Mesenteric fat pad (tissue), 1 donor: ENCODE data around the gene PHF8. TPM values are rescaled to one million over a fixed set of nuclear protein-coding genes. Genes with fewer than 3 reads are reported as not detected.

Source experiments
- DNase-seq: peaks from one replicate; pipeline ENCODE4 v3.0.0-alpha.2; 2020; ENCODE audit warnings: low spot score
- long read RNA-seq: library from polyadenylated mRNA; unstranded; transcript quantifications from one replicate; pipeline ENCODE4 v2.0.0, GENCODE V29; 2020
- total RNA-seq: library from RNA; stranded (reverse); fragmentation: NEBNext Ultra II Directional; extraction: Animal tissue kit (Norgen Biotek cat#: 25700); gene quantifications from one replicate; pipeline ENCODE4 v1.2.1, GENCODE V29; 2021
- donor health status: DM: yes; HTN: yes; CAD: no.

Gene PHF8
- total RNA-seq: 30.1 TPM
- long read RNA-seq, partial matches to known transcripts: 3 of 9 reads
- long read RNA-seq, other reads (novel, unspliced or antisense): 6 of 9 reads

DNA sequence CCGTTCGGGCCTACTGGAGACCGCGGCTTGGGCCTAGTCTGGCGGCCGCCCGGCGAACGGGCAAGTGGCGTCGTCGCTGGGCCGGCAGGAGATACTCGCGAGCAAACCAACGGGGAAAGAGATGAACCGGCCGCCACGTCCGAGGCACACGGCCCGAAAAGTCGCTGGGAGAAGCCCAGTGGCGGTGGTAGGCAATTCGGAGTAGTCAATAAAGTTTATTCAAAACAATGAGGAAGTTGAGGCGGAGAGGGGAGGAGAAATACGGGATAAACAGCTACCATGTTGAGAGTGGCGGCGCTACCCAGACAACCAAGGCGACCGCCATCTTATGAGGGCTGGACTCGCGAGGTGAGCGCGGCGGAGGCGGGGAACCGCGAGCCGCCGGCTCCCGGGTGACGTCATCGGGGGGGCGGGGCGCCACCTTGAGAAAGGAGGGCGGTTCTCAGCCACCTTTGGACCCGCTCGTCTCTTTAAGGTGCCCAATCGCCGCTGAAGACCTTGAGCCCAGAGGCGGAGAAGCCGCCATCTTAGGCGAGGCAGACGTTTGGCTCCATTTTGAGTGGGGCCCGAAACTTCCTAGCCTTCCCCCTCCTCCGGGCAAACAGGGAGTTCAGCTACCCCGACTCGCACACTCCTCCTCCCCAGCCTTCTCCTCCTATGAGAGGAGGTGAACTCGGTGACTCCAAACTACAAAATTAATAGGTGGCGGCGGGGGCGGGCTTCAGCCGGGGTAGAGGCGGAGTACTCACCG, at the start of gene PHF8:
Gene PHF8 (minus strand): TSS at position 348 of the 751 bp plus-strand sequence. CDS start 1,745 bp downstream, outside the sequence.
- peak; percentile 97 for DNase-seq

DNA sequence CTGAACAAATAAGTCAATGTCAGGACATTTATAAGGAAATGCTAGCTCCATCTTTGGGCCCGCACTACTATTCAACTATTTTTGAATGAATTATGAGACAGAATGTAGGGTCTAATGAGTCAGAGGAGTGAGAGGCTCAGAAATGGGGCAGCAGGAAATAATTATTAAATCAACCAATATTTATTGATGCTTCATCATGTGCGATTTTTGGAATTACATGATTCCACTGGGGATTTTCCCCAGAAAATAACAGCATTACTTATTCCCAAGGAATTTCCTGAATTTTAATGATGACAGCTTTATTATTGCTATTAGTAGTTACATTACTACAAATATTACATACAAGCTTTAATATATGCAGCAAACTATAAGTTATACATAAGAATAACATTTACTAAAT, 49.3 kb upstream of the PHF8 start:
- DNase-seq: no peak

DNA sequence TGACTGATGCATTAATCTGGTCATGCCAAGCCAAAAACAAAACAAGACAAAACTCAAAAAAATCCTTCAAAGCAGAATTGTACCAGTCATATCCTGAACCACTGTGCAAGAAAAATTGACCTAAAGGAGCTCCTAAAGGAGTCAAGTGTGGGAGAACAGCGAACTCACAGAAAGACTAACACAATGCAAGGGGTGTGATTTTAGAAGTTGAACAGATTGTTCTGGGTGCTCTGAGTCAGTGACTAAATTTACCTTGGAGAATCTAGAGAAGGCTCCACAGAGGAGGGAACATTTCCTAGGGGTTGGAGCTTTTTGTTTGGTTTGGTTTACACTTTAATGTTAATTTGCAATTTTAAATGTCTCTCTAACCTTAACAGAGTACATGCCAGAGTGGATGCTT, 48.9 kb upstream of the PHF8 start:
- DNase-seq: no peak

DNA sequence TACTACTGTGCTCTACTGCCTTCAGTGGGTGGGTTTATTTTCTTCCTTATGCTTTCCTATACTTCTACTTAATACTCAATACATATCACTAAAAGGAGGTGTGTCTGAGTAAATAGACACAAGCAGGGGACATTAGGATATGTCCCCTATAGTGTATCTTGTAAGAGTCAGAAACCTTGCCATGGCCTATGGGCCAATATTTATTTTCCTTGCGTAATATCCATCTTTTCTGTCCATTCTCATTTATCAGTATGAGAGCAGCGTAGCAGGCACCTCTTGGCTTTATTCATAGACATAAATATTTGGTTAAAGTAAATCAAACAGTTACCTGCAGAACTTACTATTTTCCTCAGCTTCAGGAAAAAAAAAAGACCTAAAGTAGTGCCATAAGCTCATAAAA, 46.6 kb upstream of the PHF8 start:
- no peak for DNase-seq

DNA sequence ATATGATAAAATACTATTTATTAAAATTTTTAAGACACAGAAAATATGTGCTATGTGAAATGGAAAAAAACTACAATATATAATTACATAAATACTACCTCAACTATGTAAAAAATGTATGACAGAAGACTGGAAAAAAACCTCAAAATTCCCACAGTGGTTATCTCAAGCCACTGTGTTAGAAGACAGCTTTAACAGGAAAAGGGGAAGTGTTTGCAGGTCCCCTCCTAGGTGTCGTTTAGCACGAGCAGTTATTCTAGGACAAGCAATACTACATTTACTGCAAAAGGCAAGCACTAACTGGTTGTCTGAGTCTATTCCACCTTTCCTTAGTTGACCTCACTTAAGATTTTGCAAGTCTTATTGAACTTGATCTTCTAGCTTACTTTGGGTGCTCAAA, 44.9 kb upstream of the PHF8 start:
- no peak for DNase-seq

DNA sequence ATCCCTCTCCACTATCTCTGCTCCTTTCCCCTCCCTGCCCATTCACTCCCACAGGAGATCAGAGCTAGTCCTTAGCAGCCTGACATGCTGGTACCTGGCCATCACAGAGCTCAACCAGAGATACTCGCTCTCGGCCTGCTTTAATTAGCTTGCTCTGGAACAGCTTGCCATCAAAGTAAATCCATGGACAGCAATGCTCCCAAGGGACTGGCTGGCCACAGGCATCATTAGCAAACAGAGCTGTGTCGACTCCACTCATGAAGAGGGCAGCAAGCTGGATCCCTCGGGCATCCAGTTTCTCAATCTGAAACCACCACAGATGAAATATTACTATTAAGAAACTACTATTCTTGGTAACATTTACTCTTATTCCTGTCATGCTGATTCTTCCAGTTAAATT, 43.4 kb upstream of the PHF8 start:
- no peak for DNase-seq

DNA sequence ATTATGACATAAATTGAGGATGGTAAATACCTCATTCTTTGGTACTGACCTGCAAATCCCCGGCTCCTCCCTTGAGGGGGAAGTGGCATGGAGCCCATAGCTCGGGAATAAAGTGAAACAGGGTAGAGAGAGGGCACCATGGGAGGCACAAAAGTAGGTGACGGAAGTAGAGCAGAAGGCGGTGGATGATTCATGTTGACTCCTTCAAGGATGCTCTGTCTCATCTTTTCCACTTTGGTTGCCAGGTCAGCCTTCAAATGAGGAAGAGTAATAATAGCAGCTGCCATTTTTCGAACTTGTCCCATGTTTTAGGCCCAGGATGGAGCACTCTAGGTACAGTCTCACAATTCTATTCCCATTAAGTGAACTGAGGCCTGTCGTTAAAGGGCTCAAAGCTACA, 41.4 kb upstream of the PHF8 start:
- no peak for DNase-seq

DNA sequence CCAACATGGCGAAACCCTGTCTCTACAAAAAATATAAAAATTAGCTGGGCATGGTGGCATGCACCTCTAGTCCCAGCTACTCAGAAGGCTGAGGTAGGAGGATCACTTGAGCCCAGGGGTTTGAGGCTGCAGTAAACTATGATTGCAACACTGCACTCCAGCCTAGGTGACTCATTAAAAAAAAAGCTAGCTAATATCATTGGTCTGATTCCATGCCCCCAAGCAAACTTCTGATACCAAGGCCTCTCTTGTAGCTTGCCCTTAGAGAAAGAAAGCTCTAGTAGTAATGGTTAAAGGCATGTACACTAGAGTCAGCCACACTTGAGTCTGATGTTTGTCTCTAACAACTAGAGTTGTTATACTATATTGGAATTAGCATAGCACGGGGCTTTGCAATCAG, 32.6 kb upstream of the PHF8 start:
- DNase-seq: no peak

DNA sequence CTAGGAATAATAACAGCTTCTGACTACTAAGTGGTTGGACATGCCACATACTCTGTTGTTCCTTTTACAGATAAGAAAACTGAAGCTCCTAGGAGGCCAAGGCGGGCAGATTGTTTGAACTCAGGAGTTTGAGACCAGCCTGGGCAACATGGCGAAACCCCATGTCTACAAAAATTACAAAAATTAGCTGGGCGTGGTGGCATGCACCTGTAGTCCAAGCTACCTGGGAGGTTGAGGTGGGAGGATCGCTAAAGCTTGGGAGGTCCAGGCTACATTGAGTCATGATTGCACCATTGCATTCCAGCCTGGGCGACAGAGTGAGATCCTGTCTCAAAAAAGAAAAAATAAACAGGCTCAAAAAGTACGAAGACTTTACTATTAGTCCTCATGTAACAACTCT, 30.6 kb upstream of the PHF8 start:
- DNase-seq: no peak

DNA sequence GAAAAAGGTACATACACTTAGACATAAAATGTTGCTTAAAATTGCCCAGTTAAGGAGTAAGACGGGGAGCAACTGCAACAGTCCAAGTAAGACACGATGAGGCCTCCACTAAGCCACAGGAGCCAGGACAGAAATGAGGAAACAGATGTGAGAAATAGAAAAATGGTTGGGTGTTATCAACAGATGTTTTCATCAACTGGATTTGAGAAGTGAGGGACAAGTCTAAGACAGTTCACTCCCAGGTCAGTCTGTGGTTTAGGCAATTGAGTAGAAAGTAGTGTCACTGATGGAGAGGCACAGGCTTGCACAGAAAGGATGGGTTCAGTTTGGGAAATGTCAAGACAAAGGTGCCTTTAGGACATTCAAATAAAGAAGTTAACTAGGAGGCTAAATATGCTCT, 23.5 kb upstream of the PHF8 start:
- no peak for DNase-seq

DNA sequence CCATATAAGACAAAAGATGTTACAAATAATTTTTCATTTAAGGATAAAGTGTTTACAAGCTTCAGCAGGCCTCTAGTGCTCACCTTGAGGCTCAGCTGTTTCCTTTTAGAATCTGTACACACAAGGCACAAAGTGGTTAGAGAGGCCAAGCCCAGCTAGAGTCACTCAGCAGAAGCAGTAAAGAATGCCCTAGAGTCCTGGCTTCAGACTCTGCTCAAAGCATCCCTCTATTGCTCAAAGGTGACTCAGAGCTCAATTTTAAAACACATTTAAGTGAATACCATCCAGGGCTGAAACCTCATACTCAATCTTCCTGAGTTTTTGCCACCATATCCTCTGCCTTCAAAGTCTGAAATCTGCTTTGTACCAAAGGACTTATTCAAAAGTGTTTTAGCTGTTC, 22.6 kb upstream of the PHF8 start:
- no peak for DNase-seq

DNA sequence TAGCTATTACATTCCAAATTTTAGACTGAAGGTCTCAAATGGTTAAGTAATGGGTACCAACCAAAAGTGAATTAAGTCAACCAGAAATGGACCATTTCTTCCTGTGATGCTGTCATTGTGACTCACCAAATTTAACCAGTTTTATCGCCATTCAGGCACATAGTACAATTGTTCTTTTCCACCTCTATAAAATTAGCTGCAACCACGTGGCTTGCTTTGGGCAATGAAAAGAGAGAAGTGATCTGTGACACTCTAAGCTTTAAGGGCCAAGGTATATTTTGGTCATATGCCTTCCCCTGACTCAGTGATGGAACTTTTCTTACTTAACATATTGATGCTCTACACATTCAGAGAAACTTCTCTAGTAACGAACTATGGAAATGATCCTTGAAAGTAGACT, 20.3 kb upstream of the PHF8 start:
- DNase-seq: no peak

DNA sequence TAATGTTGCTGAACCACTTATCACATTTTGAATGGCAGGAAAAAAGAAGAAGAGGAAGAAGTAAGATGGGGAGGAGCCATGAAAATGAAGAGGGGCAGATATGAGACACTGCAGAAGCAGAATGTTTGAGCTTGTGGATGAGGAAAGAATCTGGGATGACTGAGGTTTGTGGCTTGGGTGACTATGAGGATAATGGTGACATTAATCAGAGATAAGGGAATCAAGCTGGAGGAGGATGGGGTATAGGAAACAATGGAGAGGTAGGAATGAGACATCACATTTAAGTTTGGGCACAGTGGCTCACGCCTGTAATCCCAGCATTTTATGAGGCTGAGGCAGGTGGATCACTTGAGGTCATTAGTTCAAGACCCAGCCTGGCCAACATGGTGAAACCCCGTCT, 19.1 kb upstream of the PHF8 start:
- DNase-seq: no peak

DNA sequence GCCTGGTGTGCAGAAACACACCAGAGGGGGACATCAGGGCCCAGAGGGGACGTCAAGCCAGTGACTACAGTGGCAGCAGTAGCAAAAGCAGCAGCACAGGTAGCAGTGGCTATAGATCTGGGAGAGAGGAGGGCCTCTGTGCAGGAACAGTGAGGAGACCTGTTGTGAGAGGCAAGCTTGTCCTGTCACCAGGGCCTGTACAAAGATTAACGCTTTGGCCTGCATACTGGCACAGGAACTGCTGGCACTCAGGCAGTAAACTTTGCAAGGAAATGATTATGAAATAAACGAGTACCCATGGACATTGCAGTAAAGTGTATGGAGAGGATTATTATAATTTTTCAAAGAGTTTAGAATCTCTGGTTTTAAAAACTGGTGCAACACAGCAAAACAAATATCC, 5.5 kb upstream of the PHF8 start:
- DNase-seq: no peak

DNA sequence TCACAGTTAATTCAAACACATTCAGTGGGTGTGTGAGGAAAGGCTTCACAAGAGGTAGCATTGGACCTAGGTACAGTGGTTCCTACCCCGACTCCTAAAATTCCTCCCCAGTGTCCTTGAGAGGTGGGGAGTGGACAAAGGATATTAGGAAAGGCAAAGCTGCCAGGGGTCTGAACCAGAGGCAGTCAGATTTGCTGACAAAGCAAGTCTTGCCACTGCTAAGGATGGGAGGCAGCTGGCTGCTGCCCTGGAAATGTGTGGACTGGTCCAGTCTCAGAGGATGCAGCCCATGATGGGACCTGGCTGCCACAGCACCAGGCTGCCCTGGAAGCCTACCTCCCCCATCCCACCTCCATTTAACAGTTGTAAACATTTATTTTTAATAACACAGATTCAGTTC, 4.1 kb upstream of the PHF8 start:
- DNase-seq: no peak

DNA sequence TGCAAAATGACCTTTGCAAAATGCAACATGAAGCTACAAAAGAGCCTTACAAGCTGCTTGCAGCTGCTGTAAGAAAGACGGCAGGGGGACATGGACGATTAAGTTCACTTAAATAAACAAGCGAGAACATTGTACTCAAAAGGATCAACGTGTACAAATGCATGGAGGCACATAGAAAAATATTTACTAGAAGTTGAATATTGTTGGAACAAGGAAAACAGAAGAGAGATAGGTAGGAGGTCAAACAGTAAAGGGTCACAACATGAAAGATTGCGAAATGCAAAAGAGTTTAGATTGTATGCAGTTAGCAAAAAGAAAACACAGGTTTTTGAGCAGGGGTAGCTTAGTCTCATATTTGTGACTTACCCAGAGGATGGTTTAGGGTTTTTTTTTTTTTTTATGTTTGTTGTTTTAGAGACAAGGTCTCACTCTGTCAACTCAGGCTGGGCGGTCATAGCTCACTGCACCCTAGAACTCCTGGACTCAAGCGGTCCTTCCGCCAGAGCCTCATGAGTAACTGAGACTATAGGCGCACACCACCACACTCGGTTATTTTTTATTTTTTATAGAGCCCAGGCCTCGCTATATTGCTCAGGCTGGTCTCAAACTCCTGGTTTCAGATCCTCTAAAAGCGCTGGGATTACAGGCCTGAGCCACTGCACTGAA, 1.4 kb upstream of the PHF8 start:
- DNase-seq: no peak

DNA sequence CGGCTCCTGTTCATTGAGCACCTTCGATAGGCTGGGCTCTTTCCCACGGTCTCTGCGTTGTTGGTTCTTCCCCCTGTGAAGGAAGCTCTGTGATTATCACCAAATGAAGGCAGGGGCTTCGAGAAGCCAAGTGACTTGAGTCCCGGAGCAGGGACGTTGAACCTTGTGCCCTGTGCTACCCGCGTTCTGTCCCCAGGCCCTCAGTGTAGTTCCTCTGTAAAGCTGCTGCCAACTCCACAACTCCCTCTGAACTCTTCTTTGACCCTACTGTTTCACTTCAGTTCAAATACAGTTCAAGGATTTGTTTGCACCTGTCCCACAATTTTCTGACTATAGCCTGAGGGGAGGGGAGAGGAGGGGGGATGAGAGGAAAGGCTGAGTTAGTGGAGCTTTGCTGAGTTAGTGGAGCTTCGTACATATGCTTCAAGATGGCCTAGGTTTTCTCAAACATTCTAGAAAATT, 635 bp upstream of the PHF8 start:
- DNase-seq: no peak

DNA sequence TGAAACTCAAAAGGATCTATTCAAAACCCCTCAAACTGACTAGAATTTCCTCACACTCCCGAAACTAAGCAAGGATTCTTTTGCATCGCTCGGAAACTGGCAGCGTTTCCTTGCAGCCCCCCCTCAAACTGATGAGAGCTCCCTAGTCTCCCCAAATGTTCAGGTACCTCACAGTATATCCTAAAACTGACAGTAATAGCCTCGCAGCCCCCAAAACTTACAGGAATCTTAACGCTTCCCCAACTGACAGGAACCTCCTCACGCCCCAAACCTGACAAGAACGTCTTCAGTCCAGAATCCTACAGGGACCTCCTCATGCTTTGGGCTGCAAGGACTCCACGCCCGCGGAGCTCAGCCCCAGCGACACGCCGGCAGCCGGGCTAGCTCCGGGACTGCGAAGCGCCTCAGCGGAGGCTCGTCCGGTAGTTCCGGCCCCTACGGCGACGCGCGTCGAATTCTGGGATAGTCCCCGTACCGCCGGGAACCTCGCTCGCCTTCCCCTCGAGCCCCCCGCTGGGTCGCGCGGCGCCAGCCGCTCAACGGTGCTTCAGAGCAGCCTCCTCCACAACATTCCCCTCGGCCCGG, 640 bp downstream of the PHF8 start:
- no peak for DNase-seq

DNA sequence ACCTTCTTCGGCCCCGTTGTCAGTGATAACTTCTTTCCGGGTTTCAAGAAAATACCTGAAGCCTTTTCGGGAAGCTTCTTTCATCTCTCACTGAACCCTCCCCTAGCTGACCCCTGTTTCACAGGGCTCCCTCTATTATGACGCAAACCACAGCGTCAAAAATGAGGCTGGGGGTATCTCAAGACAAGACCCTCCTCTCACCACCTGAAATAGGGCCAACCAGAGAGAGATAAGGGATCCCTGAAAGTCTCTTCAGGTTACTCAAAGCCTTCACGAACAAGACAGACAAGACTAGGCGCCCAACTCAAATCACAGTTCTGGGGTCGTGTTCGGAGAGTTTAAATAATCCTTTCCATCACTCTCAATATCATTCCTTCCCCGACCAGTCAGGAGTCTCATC, 1.2 kb downstream of the PHF8 start:
- no peak for DNase-seq

DNA sequence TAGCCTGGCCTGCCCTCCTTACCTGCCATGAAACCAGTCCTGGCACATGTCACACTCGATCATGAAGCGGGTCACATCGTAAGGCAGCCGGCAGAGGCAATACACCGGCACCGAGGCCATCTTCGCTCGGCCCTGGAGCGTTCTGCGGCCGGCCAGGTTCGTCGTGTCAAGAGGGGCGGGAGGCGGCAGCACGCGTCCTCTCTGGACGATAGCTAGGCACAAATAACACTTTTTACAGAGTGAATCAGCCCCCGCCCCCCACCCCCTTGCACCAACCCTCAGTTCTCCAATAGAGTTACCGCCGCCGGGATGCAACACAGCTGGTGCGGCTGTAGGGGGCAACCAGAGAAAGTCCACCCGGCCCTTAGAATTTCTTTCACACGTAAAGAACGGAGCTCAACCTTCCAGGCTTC, 1.7 kb downstream of the PHF8 start:
- no peak for DNase-seq

DNA sequence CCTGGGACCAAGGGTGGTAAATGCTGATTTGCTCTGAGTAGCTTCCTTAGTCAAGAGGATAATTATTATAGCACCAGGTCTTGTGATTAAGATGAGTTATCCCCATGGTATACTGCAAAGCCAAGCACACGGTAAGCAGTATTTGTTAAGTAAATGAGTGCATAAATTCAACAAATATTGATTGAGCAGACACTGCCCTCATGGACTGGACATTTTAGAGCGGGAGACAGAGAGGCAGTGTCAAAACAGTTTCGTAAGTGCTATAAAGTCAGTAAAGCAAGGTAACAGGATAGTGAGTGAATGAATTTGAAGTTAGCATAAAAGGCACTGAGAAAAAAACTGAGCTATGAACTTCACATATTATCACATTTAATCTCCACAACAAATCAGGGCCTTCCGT, 13.9 kb downstream of the PHF8 start:
- no peak for DNase-seq

DNA sequence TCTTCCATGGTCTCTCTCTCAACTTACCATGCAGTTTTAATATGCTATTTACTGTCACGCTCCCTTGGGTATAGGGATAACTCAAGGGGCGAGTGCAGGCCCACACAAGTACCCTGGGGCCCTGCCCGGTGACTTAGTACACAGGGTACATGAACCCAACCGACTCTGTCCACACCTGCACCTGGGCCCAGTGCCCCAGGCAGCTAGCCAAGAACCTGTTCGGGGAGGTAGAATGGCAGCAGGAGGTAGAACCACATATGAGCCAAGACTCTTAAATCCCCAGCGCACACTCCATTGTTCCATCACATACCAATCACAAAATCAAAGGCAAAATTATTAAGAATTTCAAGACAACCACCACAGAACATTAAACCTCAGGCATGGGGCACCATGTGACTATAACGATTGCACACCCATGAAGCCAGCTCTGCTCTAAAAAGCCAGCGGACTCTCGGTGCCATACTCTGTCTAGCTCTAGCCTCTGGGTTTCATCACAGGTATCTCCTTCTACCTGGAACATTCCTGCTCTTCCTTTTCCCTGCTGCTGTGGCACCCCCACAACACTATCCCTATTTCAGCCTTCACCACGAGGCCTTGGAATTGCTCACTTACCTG, 14.6 kb downstream of the PHF8 start:
- DNase-seq: no peak
